IMR-90 (cell line): Measurements from ENCODE around the gene APC. TPM values are rescaled to one million over a fixed set of nuclear protein-coding genes. Genes with fewer than 3 reads are reported as not detected.

ENCODE experiments used
- ATAC-seq: fragments of 200-7000 bp; cut with Tn5 transposase; 2 replicates; pipeline ENCODE4 v1.9.1; 2020; ENCODE audit warnings: low read depth, mild to moderate bottlenecking, moderate library complexity
- BruUV-seq: library from RNA; stranded (reverse); fragments of 400-500 nt; replicated peaks from 2 replicates; lab custom pipeline; 2021; lab: Mats Ljungman, UMichigan
- CTCF ChIA-PET: fragments of 300-600 bp; formaldehyde crosslinking; extraction: SDS; loops from one replicate; lab custom pipeline; 2021; ENCODE audit warnings: antibody characterized with exemption; lab: Yijun Ruan, JAX
- POLR2A ChIA-PET: fragments of 300-600 bp; sonication (Branson Sonifier 250); formaldehyde crosslinking; loops from one replicate; lab custom pipeline; 2022; ENCODE audit warnings: antibody characterized with exemption; ENCODE audit not compliant: unreplicated experiment; lab: Charles Lee
- DNase-seq: peaks from one replicate; pipeline ENCODE4 v3.0.0; 2013
- H2AFZ ChIP-seq: replicated peaks from 2 replicates; pipeline ENCODE3; 2013; ENCODE audit warnings: low read length, mild to moderate bottlenecking; ENCODE audit not compliant: poor library complexity
- H2AK5ac ChIP-seq: 2 replicates; pipeline ENCODE4 v1.6.1; 2013; ENCODE audit warnings: low read depth, low read length, inconsistent platforms
- H2AK9ac ChIP-seq: replicated peaks from 2 replicates; pipeline ENCODE3; 2013; ENCODE audit warnings: mild to moderate bottlenecking, low read depth, low read length, moderate library complexity; ENCODE audit not compliant: poor library complexity
- H2BK120ac ChIP-seq: 2 replicates; pipeline ENCODE4 v1.6.1; 2013; ENCODE audit warnings: low read depth, low read length, inconsistent platforms
- H2BK15ac ChIP-seq: 3 replicates; pipeline ENCODE4 v1.6.1; 2013; ENCODE audit warnings: low read depth, low read length, inconsistent platforms
- H2BK20ac ChIP-seq: 2 replicates; pipeline ENCODE4 v1.6.1; 2013; ENCODE audit warnings: low read depth, mild to moderate bottlenecking, inconsistent platforms, low read length, moderate library complexity
- H2BK5ac ChIP-seq: 2 replicates; pipeline ENCODE4 v1.6.1; 2013; ENCODE audit warnings: mild to moderate bottlenecking, low read depth, low read length, inconsistent platforms; ENCODE audit not compliant: poor library complexity, severe bottlenecking
- H3K14ac ChIP-seq: replicated peaks from 2 replicates; pipeline ENCODE4 v1.6.1; 2013; ENCODE audit warnings: low read depth, low read length, inconsistent platforms
- H3K18ac ChIP-seq: 2 replicates; pipeline ENCODE4 v1.6.1; 2013; ENCODE audit warnings: low read depth, low read length, control low read depth
- H3K23ac ChIP-seq: 2 replicates; pipeline ENCODE4 v1.6.1; 2013; ENCODE audit warnings: low read depth, low read length, inconsistent platforms
- H3K27ac ChIP-seq: 2 replicates; pipeline ENCODE4 v1.5.1; 2013; ENCODE audit warnings: mild to moderate bottlenecking, control low read depth, low read length; ENCODE audit not compliant: insufficient read depth
- H3K27me3 ChIP-seq: 2 replicates; pipeline ENCODE4 v1.6.1; 2013; ENCODE audit warnings: low read length; ENCODE audit not compliant: control insufficient read depth, insufficient read depth
- H3K36me3 ChIP-seq: 2 replicates; pipeline ENCODE4 v1.6.1; 2013; ENCODE audit warnings: low read length, mixed read lengths; ENCODE audit not compliant: control insufficient read depth, insufficient read depth
- H3K4ac ChIP-seq: 2 replicates; pipeline ENCODE4 v1.6.1; 2013; ENCODE audit warnings: low read depth, low read length, inconsistent platforms
- H3K4me1 ChIP-seq: 2 replicates; pipeline ENCODE4 v1.6.1; 2013; ENCODE audit warnings: low read length, mixed read lengths; ENCODE audit not compliant: control insufficient read depth, insufficient read depth
- H3K4me2 ChIP-seq: 2 replicates; pipeline ENCODE4 v1.6.1; 2013; ENCODE audit warnings: low read depth, mild to moderate bottlenecking, control low read depth, low read length, moderate library complexity
- H3K4me3 ChIP-seq: 2 replicates; pipeline ENCODE4 v1.5.1; 2013; ENCODE audit warnings: low read depth, mild to moderate bottlenecking, control low read depth, low read length, moderate library complexity; ENCODE audit not compliant: insufficient read depth
- H3K56ac ChIP-seq: 2 replicates; pipeline ENCODE4 v1.6.1; 2013; ENCODE audit warnings: low read length, inconsistent platforms; ENCODE audit not compliant: insufficient read depth; ENCODE audit errors: extremely low read depth
- H3K79me1 ChIP-seq, 2 experiments: 2 replicates each; pipeline ENCODE4 v1.6.1; 2013; ENCODE audit warnings: low read length in 2 of 2, inconsistent platforms in 1 of 2, low read depth in 1 of 2
- H3K9ac ChIP-seq: 2 replicates; pipeline ENCODE4 v1.6.1; 2013; ENCODE audit warnings: low read depth, low read length, control low read depth
- H3K9me1 ChIP-seq: 2 replicates; pipeline ENCODE4 v1.6.1; 2013; ENCODE audit warnings: low read length, inconsistent platforms; ENCODE audit not compliant: insufficient read depth
- H3K9me3 ChIP-seq: 2 replicates; pipeline ENCODE4 v1.6.1; 2013; ENCODE audit warnings: low read length; ENCODE audit not compliant: control insufficient read depth, insufficient read depth
- H4K20me1 ChIP-seq: 2 replicates; pipeline ENCODE4 v1.6.1; 2013; ENCODE audit warnings: low read length, inconsistent platforms; ENCODE audit not compliant: insufficient read depth
- H4K5ac ChIP-seq: 2 replicates; pipeline ENCODE4 v1.6.1; 2013; ENCODE audit warnings: mild to moderate bottlenecking, low read depth, low read length, control low read depth
- H4K8ac ChIP-seq, 2 experiments: 2 replicates each; pipeline ENCODE4 v1.6.1; 2013; ENCODE audit warnings: low read depth in 2 of 2, low read length in 2 of 2, control low read depth in 1 of 2, inconsistent platforms in 1 of 2
- H4K91ac ChIP-seq: 2 replicates; pipeline ENCODE4 v1.6.1; 2013; ENCODE audit warnings: low read depth, low read length, inconsistent platforms; ENCODE audit not compliant: insufficient read depth
- BHLHE40 ChIP-seq: fragments of 150-350 bp; IDR thresholded peaks from 2 replicates; pipeline ENCODE4 v1.6.1; 2016; ENCODE audit warnings: mild to moderate bottlenecking, low read depth, low read length
- CEBPB ChIP-seq: IDR thresholded peaks from 2 replicates; pipeline ENCODE4 v1.6.1; 2012; ENCODE audit warnings: low read depth, low read length, improper control_type of control experiment
- CHD1 ChIP-seq: IDR thresholded peaks from 2 replicates; pipeline ENCODE4 v1.6.1; 2012; ENCODE audit warnings: low read depth, low read length, improper control_type of control experiment
- CTCF ChIP-seq: conservative IDR thresholded peaks from 2 replicates; pipeline ENCODE4 v1.5.1; 2012; ENCODE audit warnings: mild to moderate bottlenecking, low read depth, low read length, improper control_type of control experiment
- ELK1 ChIP-seq: fragments of 150-350 bp; IDR thresholded peaks from 2 replicates; pipeline ENCODE4 v1.6.1; 2016; ENCODE audit warnings: low read depth, mild to moderate bottlenecking, low read length, moderate library complexity, borderline replicate concordance
- FOS ChIP-seq: fragments of 150-350 bp; IDR thresholded peaks from 2 replicates; pipeline ENCODE4 v1.6.1; 2016; ENCODE audit warnings: low read depth, low read length
- MAFK ChIP-seq: IDR thresholded peaks from 2 replicates; pipeline ENCODE4 v1.6.1; 2012; ENCODE audit warnings: low read depth, low read length, improper control_type of control experiment
- MAZ ChIP-seq: IDR thresholded peaks from 2 replicates; pipeline ENCODE4 v1.6.1; 2012; ENCODE audit warnings: low read depth, mild to moderate bottlenecking, low read length, improper control_type of control experiment, moderate library complexity, borderline replicate concordance
- MXI1 ChIP-seq: IDR thresholded peaks from 2 replicates; pipeline ENCODE4 v1.6.1; 2012; ENCODE audit warnings: low read depth, mild to moderate bottlenecking, low read length, moderate library complexity, borderline replicate concordance
- NFE2L2 ChIP-seq: fragments of 150-350 bp; IDR thresholded peaks from 2 replicates; pipeline ENCODE4 v1.6.1; 2016; ENCODE audit warnings: low read depth, mild to moderate bottlenecking, low read length
- POLR2A ChIP-seq: IDR thresholded peaks from 2 replicates; pipeline ENCODE4 v1.6.1; 2012; ENCODE audit warnings: mild to moderate bottlenecking, low read depth, low read length
- RAD21 ChIP-seq: IDR thresholded peaks from 2 replicates; pipeline ENCODE4 v1.6.1; 2012; ENCODE audit warnings: low read length, improper control_type of control experiment
- RCOR1 ChIP-seq: IDR thresholded peaks from 2 replicates; pipeline ENCODE4 v1.6.1; 2012; ENCODE audit warnings: mild to moderate bottlenecking, low read length, improper control_type of control experiment; ENCODE audit not compliant: insufficient replicate concordance
- RFX5 ChIP-seq: IDR thresholded peaks from 2 replicates; pipeline ENCODE4 v1.8.0; 2012; ENCODE audit warnings: low read depth, mild to moderate bottlenecking, low read length, moderate library complexity
- SMC3 ChIP-seq: fragments of 150-350 bp; IDR thresholded peaks from 2 replicates; pipeline ENCODE4 v1.6.1; 2016; ENCODE audit warnings: low read depth, mild to moderate bottlenecking, antibody characterized with exemption, low read length, moderate library complexity
- USF2 ChIP-seq: fragments of 150-350 bp; IDR thresholded peaks from 2 replicates; pipeline ENCODE4 v1.6.1; 2017; ENCODE audit warnings: mild to moderate bottlenecking, antibody characterized with exemption, low read length, low read depth
- WGBS, 2 experiments: methylation state at CpG; one replicate each; pipeline versions ENCODE4 v1.1.5 to v1.1.7; 2013; ENCODE audit warnings: missing lambda C conversion rate in 2 of 2; ENCODE audit not compliant: insufficient read length in 1 of 2; ENCODE audit errors: extremely low coverage in 2 of 2; 5-methylcytosine and 5-hydroxymethylcytosine counted together
- dilution Hi-C: fragments of 300-500 bp; cut with HindIII; formaldehyde crosslinking; loops from one replicate; pipeline ENCODE4 v1.14.3; 2018; ENCODE audit warnings: low sequenced_read_pairs; ENCODE audit not compliant: unreplicated experiment
- in situ Hi-C: fragments of 300-500 bp; cut with MboI; formaldehyde crosslinking; loops from 3 replicates; pipeline ENCODE4 v1.14.3; 2019; ENCODE audit warnings: low sequenced_read_pairs, inconsistent platforms, mixed read lengths
- intact Hi-C: fragments of 100-400 bp; cut with micrococcal nuclease; formaldehyde crosslinking; loops from 2 replicates; pipeline ENCODE4 v1.10.0; 2022
- polyA plus RNA-seq, 3 experiments: library from polyadenylated mRNA; depleted of rRNA; stranded (reverse); fragments of >200 nt; gene quantifications; 2 replicates each; pipeline ENCODE4 v1.2.3, GENCODE V29; 2012; ENCODE audit warnings: low replicate concordance in 1 of 3
- total RNA-seq: library from RNA; depleted of rRNA; stranded (reverse); fragments of >200 nt; gene quantifications from 2 replicates; pipeline ENCODE4 v1.2.3, GENCODE V29; 2012

Gene APC
- total and polyA plus RNA-seq, 2 of the 4 experiments (the other 2 are of a cell fraction), result 7.3 to 58.4 TPM

GRCh38 chr5:112886975-112887374 is 149.3 kb downstream of the APC start:
- Histone ChIP-seq H3K9me3 (no peaks in the 10 kb centered on the region), H3K27ac (no peak overlapping the region), H4K8ac (no peak overlapping the region), H3K4ac (no peak overlapping the region), H3K79me1 (peaks cover 27 to 55% of the 10 kb centered on the region in 2 experiments; a peak in 3 of 4 replicates), H3K4me2 (no peak overlapping the region), H3K4me3 (no peak overlapping the region), H2BK20ac (no peak overlapping the region), H4K91ac (no peak overlapping the region), H3K36me3 (peaks cover 41% of the 10 kb centered on the region), H3K9ac (no peak overlapping the region), H3K4me1 (no peaks in the 10 kb centered on the region), H3K27me3 (no peaks in the 10 kb centered on the region), H3K18ac (no peak overlapping the region), H4K20me1 (peaks cover 15% of the 10 kb centered on the region; the same call in 1 of the 2 replicates), H4K5ac (no peak overlapping the region), H3K56ac (no peak overlapping the region), H3K23ac (no peak overlapping the region), H3K14ac (no peak overlapping the region), H2AK5ac (no peak overlapping the region), H2BK15ac (no peak overlapping the region), H2BK5ac (no peak overlapping the region), H3K9me1 (peaks cover 17% of the 10 kb centered on the region; the same call in 1 of the 2 replicates), H2AFZ (no peak overlapping the region), H2AK9ac (peak overlapping the region; percentile 39), H2BK120ac (no peak overlapping the region)
- WGBS, 2 experiments, result 92% methylated on average over 2 of the region's 4 CpGs; no CpG with 5 or more reads in 1 of the 2 experiments
- ChIA-PET POLR2A (no interaction called here), CTCF (no interaction called here)
- ATAC-seq (no peak), DNase-seq (no peak)
- intact Hi-C loops (no loop called here), in situ Hi-C loops (no loop called here), dilution Hi-C loops (no loop called here)
- BruUV-seq, result no TSS peak
- no peak for TF ChIP-seq MAFK
- TF ChIP-seq CTCF, result no peak
- TF ChIP-seq RAD21, result no peak
- no peak for TF ChIP-seq CEBPB
- TF ChIP-seq ELK1, result no peak
- no peak for TF ChIP-seq POLR2A
- no peak for TF ChIP-seq USF2
- no peak for TF ChIP-seq RCOR1
- TF ChIP-seq BHLHE40, result no peak
- TF ChIP-seq CHD1, result no peak
- no peak for TF ChIP-seq FOS
- TF ChIP-seq NFE2L2, result no peak
- no peak for TF ChIP-seq MXI1
- TF ChIP-seq RFX5, result no peak
- no peak for TF ChIP-seq SMC3
- no peak for TF ChIP-seq MAZ
